Midbrain (tissue), 1 donor: Measurements from ENCODE around the gene ICAM4.
"Not testable (repeated sequence)": the region's sequence is repeated elsewhere in the genome, so short reads cannot be mapped to it uniquely, and the experiment has no call there.

Experiments
- DNase-seq: peaks from one replicate; lab custom pipeline; 2025; lab: John Stamatoyannopoulos, UW

Gene ICAM4, protein sequence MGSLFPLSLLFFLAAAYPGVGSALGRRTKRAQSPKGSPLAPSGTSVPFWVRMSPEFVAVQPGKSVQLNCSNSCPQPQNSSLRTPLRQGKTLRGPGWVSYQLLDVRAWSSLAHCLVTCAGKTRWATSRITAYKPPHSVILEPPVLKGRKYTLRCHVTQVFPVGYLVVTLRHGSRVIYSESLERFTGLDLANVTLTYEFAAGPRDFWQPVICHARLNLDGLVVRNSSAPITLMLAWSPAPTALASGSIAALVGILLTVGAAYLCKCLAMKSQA

DNA sequence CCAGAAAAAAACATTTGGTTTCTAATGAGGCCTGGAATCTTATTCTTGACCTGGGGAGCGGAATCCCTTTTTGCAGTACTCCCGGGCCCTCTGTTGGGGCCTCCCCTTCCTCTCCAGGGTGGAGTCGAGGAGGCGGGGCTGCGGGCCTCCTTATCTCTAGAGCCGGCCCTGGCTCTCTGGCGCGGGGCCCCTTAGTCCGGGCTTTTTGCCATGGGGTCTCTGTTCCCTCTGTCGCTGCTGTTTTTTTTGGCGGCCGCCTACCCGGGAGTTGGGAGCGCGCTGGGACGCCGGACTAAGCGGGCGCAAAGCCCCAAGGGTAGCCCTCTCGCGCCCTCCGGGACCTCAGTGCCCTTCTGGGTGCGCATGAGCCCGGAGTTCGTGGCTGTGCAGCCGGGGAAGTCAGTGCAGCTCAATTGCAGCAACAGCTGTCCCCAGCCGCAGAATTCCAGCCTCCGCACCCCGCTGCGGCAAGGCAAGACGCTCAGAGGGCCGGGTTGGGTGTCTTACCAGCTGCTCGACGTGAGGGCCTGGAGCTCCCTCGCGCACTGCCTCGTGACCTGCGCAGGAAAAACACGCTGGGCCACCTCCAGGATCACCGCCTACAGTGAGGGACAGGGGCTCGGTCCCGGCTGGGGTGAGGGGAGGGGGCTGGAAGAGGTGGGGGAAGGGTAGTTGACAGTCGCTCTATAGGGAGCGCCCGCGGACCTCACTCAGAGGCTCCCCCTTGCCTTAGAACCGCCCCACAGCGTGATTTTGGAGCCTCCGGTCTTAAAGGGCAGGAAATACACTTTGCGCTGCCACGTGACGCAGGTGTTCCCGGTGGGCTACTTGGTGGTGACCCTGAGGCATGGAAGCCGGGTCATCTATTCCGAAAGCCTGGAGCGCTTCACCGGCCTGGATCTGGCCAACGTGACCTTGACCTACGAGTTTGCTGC is at the start of gene ICAM4:
Gene ICAM4 (plus strand): TSS at position 153 of the 935 bp plus-strand sequence. CDS start 58 bp downstream, at position 211.
- DNase-seq: no peak

GRCh38 chr19:10237702-10238101 is 49.1 kb upstream of the ICAM4 start:
- DNase-seq: no peak

- no peak for DNase-seq
Measured at GRCh38 chr19:10238172-10238783, 48.5 kb upstream of the ICAM4 start.

DNA sequence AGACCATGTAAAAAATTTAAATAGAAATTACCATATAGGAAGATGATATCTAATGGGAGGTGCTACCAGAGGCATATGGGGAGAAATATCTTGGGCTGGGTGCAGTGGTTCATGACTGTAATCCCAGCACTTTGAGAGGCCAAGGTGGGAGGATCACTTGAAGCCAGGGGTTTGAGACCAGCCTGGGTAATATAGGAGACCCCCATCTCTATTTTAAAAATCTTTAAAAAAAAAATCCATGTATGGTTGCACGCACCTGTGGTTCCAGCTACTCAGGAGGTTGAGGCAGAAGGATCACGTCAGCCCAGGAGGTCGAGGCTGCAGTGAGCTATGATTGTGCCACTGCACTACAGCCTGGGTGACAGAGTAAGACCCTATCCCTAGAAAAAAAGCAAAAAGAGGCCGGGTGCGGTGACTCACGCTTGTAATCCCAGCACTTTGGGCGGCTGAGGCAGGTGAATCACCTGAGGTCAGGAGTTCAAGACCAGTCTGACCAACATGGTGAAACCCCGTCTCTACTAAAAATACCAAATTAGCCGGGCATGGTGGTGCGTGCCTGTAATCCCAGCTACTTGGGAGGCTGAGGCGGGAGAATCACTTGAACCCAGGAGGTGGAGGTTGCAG is 44.8 kb upstream of the ICAM4 start:
- not testable (repeated sequence) for DNase-seq

- DNase-seq: no peak
Measured at GRCh38 chr19:10243606-10244005, 43.1 kb upstream of the ICAM4 start.

- DNase-seq: no peak
Measured at GRCh38 chr19:10245189-10245939, 41.4 kb upstream of the ICAM4 start.

- DNase-seq: no peak
Measured at GRCh38 chr19:10246511-10246910, 40.2 kb upstream of the ICAM4 start.

GRCh38 chr19:10251792-10252694 is 34.7 kb upstream of the ICAM4 start, which contains the start of gene MRPL4:
Gene MRPL4 (plus strand): TSS chr19:10252214. CDS start chr19:10252254, 40 bp downstream.
- peak; percentile 99 for DNase-seq

- no peak for DNase-seq
Measured at GRCh38 chr19:10252707-10253106, 34.0 kb upstream of the ICAM4 start.

DNA sequence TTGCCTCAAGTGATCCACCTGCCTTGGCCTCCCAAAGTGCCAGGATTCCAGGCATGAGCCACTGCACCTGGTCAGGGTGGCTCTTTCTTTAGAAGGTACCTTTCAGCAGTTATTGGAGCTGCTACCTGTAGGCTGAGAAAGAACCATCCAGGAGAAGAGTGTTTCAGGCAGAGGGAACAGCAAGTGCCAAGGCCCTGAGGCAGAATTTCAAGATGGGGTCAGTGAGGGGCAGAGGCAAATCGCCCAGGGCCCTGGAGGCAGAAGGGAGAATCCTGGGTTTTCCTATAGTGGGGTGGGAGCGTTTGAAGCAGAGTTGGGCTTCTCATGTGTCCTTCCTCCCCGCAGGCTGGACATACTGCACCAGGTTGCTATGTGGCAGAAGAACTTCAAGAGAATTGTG is 32.5 kb upstream of the ICAM4 start:
- no peak for DNase-seq

- DNase-seq: no peak
Measured at GRCh38 chr19:10255358-10255757, 31.4 kb upstream of the ICAM4 start.

GRCh38 chr19:10256551-10256950 is 30.2 kb upstream of the ICAM4 start:
- no peak for DNase-seq

DNA sequence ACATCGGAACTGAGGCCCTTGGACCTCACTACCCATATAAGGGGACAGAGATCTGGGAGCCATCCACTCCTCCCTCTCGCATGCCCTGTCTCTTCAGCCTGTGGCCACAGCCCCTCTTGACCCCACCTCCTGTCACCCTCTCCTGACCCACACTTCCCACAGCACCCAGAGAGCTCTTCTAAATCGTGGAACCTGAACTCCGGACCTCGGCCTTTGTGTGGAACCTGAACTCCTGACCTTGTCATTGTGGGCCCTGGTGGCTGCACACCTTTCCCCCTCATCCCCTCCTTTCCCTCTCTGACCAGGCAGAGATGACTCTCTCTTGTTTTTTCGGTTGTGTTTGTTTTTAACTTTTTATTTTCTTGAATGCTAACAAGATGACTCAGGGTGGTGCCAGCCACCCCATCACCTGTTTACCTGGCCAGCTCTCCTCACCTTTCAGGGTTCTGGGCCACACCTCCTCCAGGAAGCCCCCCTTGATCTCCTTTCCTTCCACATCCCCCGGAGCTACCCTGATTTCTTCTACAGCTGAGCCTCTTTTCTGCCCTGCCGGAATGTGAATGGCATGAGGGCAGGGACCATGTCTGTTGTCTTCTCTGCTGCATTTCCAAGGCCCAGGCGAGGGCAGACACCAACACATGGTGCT is 29.7 kb upstream of the ICAM4 start:
- DNase-seq: no peak

DNA sequence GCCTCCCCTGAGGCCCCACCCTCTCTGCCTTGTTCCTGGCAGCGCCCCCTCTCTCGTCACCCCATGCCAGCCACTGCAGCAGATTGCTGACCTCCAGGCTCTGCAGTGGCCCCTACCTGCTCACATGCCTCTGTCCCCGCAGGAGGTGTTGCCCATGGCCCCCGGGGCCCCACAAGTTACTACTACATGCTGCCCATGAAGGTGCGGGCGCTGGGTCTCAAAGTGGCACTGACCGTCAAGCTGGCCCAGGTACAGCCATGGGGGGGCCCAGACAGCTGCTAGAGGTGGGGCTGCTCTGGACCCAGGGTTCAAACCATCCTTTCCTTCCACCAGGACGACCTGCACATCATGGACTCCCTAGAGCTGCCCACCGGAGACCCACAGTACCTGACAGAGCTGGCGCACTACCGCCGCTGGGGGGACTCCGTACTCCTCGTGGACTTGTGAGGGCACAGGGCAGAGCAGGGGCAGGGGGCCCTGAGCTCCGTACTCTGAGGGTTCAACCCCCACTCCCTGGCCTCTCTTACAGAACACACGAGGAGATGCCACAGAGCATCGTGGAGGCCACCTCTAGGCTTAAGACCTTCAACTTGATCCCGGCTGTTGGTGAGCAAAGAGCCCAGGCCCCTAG is 28.6 kb upstream of the ICAM4 start:
- DNase-seq: no peak

GRCh38 chr19:10259162-10259905 is 27.4 kb upstream of the ICAM4 start:
- DNase-seq: peak; percentile 45

- DNase-seq: no peak
Measured at GRCh38 chr19:10260141-10260584, 26.6 kb upstream of the ICAM4 start.

- DNase-seq: no peak
Measured at GRCh38 chr19:10262771-10263170, 24.0 kb upstream of the ICAM4 start.

DNA sequence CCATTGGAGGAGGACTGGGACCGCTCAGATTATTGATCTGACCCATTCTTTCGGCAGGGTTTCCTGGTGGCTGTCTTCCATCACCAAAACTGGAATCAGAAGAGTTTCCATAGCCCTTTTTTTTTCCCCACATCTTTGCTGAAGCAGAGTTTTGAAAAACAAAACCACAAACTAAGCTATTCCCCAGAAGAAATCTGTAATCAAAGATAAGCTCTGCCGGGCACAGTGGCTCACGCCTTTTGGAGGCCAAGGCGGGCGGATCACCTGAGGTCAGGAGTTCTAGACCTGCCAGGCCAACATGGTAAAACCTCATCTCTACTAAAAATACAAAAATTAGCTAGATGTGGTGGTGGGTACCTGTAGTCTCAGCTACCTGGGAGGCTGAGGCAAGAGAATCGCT is 20.0 kb upstream of the ICAM4 start:
- DNase-seq: no peak
